HG03095 (cell line): ENCODE results near the gene CX3CL1.
"Not testable (repeated sequence)": the region's sequence is repeated elsewhere in the genome, so short reads cannot be mapped to it uniquely, and the experiment has no call there.

Experiments used
- ATAC-seq: cut with Tn5 transposase; IDR thresholded peaks from one replicate; pipeline ENCODE4 v1.9.1; 2021; ENCODE audit warnings: moderate library complexity; ENCODE audit not compliant: unreplicated experiment

Gene CX3CL1

GRCh38 chr16:57381791-57382534, 9.7 kb downstream of the CX3CL1 start:
- no peak for ATAC-seq

DNA sequence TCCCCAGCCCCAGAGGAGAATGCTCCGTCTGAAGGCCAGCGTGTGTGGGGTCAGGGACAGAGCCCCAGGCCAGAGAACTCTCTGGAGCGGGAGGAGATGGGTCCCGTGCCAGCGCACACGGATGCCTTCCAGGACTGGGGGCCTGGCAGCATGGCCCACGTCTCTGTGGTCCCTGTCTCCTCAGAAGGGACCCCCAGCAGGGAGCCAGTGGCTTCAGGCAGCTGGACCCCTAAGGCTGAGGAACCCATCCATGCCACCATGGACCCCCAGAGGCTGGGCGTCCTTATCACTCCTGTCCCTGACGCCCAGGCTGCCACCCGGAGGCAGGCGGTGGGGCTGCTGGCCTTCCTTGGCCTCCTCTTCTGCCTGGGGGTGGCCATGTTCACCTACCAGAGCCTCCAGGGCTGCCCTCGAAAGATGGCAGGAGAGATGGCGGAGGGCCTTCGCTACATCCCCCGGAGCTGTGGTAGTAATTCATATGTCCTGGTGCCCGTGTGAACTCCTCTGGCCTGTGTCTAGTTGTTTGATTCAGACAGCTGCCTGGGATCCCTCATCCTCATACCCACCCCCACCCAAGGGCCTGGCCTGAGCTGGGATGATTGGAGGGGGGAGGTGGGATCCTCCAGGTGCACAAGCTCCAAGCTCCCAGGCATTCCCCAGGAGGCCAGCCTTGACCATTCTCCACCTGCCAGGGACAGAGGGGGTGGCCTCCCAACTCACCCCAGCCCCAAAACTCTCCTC, 10.4 kb downstream of the CX3CL1 start:
- no peak for ATAC-seq

DNA sequence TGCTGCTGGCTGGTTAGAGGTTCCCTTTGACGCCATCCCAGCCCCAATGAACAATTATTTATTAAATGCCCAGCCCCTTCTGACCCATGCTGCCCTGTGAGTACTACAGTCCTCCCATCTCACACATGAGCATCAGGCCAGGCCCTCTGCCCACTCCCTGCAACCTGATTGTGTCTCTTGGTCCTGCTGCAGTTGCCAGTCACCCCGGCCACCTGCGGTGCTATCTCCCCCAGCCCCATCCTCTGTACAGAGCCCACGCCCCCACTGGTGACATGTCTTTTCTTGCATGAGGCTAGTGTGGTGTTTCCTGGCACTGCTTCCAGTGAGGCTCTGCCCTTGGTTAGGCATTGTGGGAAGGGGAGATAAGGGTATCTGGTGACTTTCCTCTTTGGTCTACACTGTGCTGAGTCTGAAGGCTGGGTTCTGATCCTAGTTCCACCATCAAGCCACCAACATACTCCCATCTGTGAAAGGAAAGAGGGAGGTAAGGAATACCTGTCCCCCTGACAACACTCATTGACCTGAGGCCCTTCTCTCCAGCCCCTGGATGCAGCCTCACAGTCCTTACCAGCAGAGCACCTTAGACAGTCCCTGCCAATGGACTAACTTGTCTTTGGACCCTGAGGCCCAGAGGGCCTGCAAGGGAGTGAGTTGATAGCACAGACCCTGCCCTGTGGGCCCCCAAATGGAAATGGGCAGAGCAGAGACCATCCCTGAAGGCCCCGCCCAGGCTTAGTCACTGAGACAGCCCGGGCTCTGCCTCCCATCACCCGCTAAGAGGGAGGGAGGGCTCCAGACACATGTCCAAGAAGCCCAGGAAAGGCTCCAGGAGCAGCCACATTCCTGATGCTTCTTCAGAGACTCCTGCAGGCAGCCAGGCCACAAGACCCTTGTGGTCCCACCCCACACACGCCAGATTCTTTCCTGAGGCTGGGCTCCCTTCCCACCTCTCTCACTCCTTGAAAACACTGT, 11.3 kb downstream of the CX3CL1 start:
- ATAC-seq: no peak

GRCh38 chr16:57384248-57385070, 12.2 kb downstream of the CX3CL1 start:
- no peak for ATAC-seq

GRCh38 chr16:57385083-57385482, 12.8 kb downstream of the CX3CL1 start:
- ATAC-seq: no peak

DNA sequence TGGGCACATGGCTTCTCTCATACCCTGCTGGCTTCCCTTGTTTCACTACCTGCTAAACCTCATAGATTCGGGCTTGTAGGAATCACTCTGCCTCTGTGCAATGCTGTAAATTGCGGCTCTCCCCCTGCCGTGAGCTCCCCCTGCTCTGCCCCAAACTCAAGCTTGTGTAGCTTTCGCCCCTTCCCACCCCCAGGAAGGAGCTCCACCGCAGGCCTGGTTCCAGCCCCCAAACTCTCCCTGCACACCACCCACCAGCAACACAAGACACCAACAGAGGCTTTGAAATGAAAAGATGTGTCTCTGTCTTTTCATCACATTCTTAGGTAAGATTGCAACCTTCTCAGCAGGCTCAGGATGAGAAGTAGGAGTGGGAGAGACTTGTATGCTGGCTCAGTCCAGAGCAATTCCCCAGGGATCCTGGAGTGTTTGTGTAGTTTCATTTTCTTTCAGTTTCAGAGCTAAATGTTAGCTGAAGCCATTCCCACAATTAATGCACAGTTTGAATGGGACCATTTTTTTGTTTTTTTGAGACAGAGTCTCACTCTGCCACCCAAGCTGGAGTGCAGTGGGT, 14.2 kb downstream of the CX3CL1 start:
- ATAC-seq: no peak

- no peak for ATAC-seq
These were observed 15.5 kb downstream of the CX3CL1 start for GRCh38 chr16:57387598-57388354.

DNA sequence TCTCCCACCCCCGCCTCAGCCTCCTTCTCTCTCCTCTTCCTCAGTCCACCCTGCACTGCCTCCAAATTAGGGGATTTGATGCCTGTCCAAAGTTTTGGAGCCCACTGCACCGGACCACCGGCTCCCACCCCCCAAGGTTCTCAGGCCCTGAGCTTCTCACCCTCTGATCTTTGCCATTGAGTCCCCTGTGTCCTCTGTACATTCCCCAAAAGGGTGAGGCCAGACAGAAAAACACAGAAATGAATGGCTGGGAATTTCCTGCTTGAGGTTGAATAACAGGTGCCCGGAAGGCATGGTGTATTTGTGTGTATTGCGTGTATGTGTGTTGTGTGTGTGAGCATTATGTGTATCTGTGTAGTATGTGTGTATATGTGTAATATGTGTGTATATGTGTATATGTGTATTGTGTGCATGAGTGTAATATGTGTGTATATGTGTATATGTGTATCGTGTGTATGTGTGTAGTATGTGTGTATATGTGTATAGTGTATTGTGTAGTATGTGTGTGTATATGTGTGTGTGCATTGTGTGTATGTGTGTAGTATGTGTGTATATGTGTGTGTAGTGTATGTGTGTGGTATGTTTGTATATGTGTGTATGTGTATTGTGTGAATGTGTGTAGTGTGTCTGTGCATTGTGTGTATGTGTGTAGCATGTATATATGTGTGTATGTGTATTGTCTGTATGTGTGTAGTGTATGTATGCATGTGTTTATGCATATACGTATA, 16.2 kb downstream of the CX3CL1 start:
- no peak for ATAC-seq

DNA sequence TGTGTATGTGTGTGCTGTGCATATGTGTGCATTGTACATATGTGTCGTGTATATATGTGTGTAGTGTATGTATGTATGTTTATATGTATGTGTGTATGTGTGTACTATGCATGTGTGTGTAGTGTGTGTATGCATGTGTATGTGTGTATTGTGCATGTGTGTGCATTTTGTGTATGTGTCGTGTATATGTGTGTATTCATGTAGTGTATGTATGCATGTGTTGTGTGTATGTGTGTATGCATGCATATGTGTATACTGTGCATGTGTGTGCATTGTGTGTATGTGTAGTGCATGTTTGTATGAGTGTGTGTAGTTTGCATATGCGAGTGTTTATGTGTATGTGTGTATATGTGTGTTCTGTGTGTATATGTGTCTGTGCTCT, 16.8 kb downstream of the CX3CL1 start:
- ATAC-seq: no peak

DNA sequence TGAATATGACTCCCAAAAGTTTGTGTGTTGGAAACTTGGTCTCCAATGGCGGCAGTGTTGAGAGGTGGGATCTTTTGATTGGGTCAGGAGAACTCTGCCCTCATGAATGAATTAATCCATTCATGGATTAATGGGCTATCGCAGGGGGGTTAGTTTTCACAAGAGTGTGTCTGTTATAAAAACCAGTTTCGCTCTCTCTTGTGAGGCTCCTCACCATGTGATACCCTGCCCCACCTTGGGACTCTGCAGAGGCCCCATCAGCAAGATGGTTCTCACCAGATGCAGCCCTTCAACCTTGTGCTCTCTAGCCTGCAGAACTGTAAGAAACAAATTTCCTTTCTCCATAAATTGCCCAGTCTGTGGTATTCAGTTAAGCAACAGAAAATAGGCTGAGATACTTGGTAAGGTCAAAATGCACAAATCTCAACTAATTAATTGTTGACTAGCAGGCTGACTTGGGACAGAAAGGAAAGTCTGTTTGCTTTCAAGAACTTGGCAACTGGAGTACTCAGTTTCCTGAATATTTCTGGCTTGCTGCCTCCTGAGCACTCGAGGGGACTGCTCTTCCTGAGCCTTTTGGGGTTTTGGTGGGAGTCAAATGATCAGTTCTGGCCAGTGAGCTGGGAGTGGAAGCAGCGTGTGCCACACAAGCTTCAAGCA, 18.5 kb downstream of the CX3CL1 start:
- no peak for ATAC-seq

- no peak for ATAC-seq
These were observed 19.0 kb downstream of the CX3CL1 start for GRCh38 chr16:57391300-57391699.

DNA sequence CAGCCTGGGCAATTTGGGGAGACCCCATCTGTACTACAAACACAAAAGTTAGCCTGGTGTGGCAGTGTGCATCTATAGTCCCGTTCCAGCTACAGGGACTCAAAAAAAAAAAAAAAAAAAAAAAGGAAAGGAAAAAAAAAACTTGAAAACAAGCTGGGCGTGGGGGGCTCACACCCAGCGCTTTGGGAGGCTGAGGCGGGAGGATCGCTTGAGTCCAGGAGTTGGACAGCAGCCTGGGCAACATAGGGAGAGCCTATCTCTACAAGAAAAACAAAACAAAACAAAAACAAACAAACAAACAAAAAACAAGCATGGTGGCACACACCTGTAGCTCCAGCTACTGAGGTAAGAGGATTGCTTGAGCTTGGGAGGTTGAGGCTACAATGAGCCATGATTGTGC, 19.4 kb downstream of the CX3CL1 start:
- no peak for ATAC-seq

DNA sequence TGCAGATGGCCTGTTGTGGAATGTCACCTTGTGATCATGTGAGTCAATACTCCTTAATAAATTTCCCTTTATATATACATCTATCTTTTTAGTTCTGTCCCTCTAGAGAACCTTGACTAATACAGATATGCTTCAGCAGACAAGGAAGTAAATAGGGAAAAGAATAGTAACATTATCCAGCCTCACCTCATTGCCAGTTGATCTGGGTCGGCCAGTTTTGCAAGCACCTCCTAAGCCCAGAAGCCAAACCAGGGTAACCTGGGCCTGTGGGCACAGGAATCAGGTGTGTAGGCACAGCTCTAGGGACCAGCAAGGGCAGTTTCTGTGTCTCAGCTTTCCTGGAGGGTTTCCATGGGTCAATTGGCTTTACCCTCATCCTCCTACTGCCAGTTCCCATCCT, 20.4 kb downstream of the CX3CL1 start:
- no peak for ATAC-seq

- ATAC-seq: no peak
These were observed 22.2 kb downstream of the CX3CL1 start for GRCh38 chr16:57394444-57394843.

GRCh38 chr16:57395026-57395425, 22.7 kb downstream of the CX3CL1 start:
- ATAC-seq: no peak

GRCh38 chr16:57396786-57397185, 24.5 kb downstream of the CX3CL1 start:
- no peak for ATAC-seq

- ATAC-seq: not testable (repeated sequence)
These were observed 25.2 kb downstream of the CX3CL1 start for GRCh38 chr16:57397493-57397892.

DNA sequence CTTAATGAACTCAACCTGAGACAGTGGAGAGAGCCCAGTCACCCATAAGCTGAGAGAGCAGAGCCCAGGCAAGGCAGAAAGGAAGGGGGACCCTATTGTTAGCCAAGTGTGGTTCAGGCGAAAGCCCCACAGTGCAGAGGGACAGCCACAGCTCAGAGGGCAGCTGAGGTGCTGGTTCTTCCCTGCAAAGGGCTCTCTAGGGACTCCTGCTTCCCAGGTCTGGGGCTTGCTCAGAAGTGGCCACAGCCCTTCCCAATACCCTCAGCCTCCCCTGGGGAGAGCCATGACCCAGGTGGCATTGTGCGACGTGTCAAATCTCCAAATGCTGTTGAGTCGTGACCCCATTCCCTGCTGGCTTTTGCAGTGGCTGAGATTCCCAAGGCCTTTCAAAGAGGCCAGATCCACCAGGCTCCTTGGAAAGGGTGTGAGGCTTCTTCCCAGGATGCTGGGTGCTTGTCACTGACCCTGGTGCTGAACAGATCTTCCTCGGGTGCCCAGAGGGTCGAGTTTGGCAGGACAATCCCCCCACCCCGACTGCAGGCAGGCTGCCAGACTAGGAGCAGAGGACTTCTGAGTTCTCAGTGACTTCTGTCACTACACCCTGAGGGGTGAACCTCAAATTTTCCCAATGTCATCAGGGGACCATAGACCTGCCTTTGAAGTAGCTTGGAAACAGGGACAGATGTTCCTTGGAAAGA, 29.8 kb downstream of the CX3CL1 start:
- no peak for ATAC-seq
